ENCODE results near the gene TXNL4A.
A peak's percentile ranks its signal among the peaks of the same experiment; 100 is the strongest.

The TXNL4A gene

DNA sequence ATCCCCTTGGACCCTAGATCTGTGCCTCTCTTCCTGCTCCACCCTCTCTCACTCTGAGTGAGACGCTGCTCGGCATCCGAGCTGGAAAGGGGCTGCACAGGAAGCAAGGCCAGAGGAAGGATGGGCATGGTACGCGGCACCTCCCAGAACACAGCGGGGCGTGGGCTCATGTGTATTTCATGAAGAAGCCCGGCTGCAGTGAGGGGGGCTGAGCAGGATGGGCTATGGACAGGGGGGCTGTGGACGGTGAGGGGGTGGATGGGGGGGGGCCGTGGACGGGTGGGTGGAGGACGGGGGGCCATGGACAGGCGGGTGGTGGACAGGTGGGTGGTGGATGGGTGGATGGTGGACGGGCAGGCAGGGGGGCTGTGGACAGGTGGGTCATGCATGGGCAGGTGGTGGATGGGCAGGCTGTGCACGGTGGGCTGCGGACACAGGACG is 65.4 kb downstream of the TXNL4A start:
- Histone ChIP-seq H3K4me1 (no peaks in the 10 kb centered on the region), H3K36me3 (replicated peaks) (peaks cover 10% of the 10 kb centered on the region), H3K9me3 (no peaks in the 10 kb centered on the region), H3K4me3 (no peak overlapping the region), H3K27me3 (ENCODE audit: low read depth) (no peaks in the 10 kb centered on the region)
- in situ Hi-C loops (cut with MboI; ENCODE audit: low sequenced_read_pairs), result no loop called here
- peak in 1 of 2 experiments; percentile 5 for DNase-seq (ENCODE audit: low spot score in 2 of 2)

DNA sequence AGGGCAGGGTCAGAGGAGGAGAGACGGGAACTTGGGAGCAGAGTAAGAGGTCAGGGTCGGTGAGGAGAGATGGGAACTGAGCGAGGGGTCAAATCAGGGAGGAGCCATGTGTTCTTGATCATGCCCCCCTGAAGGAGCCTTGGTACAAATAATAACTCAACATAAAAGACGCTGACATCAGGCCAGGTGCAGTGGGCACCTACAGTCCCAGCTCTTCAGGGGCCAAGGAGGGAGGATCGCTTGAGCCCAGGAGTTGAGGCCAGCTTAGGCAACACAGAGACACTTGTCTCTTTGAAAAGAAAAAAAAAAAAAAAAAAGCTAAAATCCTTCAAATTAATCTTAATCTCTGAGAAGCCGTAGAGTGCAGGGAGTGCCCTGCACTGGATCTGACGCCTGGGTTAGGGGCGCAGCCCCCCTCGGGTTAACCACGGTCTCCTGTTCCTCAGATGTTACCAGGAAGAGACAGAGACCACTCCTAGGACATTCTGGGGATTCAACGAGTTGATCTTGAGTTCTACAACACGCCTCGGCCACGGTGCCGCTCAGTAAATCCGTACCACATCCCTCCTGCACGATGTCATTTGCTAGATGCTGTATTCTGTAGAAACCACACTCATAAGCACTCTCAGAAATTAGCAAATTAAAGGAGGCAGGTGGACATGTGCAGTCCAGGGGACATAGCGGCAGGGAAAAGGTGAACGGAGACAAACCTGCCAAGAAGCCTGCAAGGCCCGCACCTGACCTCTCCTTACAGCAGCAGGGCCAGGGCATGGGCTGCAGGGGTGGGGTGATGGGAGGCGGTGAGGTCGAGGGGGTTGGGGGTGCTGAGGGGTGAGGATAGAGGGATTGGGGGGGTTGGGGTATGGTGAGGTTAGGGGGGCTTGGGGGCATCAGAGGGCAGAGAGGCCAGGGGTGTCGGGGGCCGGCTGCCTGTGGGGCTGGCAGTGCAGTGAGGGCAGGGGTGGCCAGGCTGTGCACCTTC is 66.1 kb downstream of the TXNL4A start:
- in situ Hi-C loops (cut with MboI; ENCODE audit: low sequenced_read_pairs), result no loop called here
- H3K36me3 ChIP-seq (replicated peaks), result peaks cover 13% of the 10 kb centered on the region
- H3K9me3 ChIP-seq, result no peaks in the 10 kb centered on the region
- DNase-seq (ENCODE audit: low spot score in 2 of 2), result peak in 1 of 2 experiments; percentile 3
- H3K27me3 ChIP-seq (ENCODE audit: low read depth), result no peaks in the 10 kb centered on the region
- no peaks in the 10 kb centered on the region for H3K4me1 ChIP-seq
- no peak overlapping the region for H3K4me3 ChIP-seq
